ENCODE measurements around the gene EXOSC5.
"Not testable (repeated sequence)": the region's sequence is repeated elsewhere in the genome, so short reads cannot be mapped to it uniquely, and the experiment has no call there.

Gene EXOSC5

DNA sequence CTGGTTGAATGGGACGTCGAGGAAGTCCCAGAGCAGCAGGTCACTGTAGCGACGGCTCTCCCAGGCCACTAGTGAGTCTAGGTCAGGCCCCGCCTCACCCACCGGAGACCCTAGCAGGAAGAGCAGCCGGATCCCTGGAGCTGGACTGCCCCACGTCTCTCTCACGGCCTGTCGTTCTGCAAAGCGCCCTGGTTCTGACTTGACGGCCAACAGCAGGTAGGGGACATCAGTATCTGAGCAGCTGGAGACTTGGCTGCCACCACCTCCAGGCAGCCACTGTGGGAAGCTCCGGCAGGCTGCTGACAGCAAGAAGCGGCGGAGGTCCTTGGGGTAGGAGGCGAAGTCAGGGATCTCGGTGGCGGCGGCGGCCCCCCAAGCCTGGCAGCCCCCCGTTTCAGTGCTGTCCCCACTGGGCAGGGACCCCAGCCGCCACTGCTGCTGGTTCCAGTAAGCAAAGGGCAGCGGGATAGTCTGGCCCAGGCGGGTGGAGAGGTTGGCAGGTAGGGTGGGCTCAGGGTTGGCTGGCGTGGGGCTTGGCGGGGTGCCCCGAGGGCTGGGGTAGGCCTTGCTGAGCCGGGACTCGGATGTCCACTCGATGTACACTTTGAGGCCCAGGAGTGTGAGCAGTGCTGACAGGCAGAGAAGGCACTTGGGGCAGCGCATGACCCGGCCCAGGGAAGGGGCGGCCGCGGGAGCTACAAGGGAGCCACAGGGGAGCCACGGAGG, 29.1 kb upstream of the EXOSC5 start:
- no peak for DNase-seq (ENCODE audit: low read depth)

DNA sequence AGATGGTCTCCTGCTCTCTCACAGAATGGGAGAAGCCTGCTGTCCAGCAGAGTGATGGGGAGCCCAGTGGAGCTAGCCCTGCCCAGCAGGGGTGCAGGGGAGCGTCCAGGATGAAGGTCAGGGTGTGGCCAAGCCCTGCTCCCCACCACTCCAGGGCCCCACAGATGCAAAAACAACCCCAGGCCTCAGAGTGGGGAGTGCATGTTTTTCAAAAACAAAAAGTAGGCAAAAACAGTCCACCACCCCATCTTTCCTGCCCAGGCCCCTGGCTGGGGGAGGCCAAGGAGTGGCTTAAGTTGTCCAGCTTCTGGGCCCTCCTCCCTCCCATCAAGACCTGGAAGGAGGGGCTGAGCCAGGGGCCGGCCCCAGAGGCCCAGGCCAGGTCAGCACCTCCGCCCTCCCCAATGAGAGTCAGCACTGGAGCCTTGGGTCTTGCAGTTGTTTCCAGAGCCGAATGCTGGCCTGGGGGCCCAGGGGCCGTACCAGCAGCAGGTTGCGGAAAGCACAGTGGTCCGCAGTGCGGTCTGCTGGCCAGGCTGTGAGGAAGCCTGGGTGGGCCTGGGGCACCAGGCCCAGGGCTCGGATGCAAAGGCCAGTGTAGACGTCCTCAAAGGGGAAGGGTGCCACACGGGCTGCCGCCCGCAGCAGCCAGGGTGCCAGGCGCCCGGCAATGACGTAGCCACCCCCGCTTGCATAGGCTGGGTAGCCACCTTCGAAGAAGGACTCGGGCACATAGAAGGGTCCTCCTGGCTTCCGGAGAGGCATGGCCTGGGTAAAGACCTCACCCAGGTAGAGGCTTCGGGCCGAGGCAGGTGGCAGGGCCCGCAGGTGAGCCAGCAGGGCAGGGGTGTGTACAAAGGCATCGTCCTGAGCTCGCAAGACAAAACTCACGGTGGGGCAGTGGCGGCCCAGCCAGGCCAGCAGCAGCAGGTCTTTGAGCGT, 28.3 kb upstream of the EXOSC5 start:
- no peak for DNase-seq (ENCODE audit: low read depth)

DNA sequence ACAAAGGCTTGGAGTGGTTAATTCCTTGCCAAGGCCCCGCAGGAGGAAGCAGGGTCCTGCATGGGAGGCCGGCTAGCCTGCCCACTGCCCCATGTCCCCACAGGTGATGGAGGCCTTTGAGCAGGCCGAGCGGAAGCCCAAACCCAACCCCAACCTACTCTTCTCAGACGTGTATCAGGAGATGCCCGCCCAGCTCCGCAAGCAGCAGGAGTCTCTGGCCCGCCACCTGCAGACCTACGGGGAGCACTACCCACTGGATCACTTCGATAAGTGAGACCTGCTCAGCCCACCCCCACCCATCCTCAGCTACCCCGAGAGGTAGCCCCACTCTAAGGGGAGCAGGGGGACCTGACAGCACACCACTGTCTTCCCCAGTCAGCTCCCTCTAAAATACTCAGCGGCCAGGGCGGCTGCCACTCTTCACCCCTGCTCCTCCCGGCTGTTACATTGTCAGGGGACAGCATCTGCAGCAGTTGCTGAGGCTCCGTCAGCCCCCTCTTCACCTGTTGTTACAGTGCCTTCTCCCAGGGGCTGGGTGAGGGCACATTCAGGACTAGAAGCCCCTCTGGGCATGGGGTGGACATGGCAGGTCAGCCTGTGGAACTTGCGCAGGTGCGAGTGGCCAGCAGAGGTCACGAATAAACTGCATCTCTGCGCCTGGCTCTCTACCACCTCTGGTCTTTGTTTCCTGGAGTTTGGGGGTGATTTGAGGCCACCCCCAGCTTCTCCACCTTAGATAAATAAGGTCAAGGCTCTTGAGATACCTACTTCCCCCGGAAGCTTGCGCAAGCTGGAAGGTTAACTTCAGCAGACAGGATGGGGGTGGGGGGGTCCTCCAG, 27.4 kb upstream of the EXOSC5 start:
- DNase-seq (ENCODE audit: low read depth): no peak

DNA sequence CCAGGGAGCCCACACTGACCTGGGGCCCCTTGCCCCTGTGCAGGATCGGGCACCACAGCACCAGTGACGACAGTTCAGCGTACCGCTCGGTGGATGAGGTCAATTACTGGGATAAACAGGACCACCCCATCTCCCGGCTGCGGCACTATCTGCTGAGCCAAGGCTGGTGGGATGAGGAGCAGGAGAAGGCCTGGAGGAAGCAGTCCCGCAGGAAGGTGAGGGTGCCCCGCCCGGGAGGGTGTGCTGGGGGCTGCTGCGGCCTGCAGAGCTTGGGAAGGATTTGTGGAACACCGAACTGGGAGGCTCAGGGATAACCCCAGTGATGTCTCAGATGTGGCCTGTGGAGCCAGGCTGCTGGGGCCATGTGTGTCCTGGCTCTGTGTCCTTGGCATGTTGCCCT, 25.8 kb upstream of the EXOSC5 start:
- DNase-seq (ENCODE audit: low read depth): no peak

DNA sequence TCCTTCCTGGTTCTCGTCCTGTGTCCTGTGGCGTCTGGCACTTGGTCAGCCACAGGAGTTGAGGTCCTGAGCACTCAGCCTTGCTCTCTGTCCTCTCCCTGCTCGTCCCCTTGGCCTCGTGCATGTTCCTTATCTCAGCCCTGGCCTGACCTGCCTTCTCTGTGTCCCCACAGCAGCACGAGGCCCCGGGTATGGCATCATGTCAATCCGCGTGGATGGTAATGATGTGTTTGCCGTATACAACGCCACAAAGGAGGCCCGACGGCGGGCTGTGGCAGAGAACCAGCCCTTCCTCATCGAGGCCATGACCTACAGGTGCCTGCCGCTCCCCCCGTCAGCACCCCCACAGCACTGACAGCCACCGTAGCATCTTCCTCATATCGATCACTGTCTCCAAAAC, 25.3 kb upstream of the EXOSC5 start:
- DNase-seq (ENCODE audit: low read depth): no peak

DNA sequence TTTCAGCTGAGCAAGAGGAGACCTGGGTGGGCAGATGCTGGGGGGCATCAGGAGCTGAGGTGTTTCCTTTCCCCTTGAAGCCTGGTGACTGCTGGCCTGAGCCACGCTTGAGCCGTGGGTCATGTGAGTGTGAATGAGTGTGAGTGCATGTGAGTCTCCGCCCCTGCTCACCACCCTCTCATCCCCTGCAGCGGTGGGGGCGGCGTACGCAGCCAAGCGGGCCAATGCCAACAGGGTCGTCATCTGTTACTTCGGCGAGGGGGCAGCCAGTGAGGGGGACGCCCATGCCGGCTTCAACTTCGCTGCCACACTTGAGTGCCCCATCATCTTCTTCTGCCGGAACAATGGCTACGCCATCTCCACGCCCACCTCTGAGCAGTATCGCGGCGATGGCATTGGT, 24.8 kb upstream of the EXOSC5 start:
- DNase-seq (ENCODE audit: low read depth): no peak

DNA sequence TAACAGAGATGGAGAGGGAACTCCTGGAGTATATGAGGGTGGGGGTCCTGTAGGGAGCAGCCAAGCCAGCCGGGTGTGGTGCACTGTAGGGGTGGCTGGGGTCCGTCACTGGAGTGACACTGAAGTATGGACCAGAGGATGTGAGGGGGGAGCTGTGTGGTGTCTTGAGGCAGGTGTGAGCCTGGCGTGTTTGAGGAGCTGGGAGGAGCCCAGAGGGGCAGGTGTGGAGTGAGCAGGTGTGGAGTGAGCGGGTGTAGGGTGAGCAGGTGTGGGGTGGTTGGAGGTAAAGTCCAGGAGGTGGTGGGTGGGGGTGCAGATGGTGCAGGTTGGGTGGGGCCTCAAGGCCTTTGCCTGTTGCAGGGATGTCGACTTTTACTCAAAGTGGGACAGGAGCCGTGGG, 24.2 kb upstream of the EXOSC5 start:
- DNase-seq (ENCODE audit: low read depth): no peak

DNA sequence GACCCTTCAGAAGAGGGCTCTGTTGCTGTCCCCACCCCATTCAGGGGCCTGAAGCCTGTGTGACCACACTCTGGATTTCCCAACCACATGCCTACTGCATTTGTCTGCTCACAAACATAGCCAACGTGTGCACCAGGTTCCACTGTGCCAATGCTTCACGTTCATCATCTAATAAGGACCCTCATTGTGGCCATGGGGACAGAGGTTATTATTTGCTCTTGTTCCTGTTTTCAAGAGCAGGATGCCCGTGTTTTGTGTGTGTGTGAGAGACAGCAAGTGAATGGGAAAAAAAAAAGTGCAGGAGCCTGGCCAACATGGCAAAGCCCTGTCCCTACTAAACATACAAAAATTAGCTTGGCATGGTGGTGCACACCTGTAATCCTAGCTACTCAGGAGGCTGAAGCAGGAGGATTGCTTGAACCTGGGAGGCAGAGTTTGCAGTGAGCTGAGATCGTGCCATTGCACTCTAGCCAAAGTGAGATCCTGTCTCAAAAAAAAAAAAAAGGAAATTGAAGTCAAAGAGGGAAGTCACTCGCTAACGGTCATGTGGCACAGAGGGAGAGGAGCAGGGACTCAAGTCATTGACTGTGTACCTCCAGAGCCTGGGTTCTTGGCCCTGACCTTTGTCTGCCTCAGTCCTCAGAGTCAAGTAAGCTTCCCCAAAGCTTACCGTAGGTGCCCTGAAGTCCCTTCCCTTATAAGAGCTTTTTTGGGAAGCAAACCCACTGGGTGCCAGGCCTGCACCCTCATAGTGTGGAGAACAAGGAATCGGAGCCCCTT, 23.1 kb upstream of the EXOSC5 start:
- DNase-seq (ENCODE audit: low read depth): no peak

DNA sequence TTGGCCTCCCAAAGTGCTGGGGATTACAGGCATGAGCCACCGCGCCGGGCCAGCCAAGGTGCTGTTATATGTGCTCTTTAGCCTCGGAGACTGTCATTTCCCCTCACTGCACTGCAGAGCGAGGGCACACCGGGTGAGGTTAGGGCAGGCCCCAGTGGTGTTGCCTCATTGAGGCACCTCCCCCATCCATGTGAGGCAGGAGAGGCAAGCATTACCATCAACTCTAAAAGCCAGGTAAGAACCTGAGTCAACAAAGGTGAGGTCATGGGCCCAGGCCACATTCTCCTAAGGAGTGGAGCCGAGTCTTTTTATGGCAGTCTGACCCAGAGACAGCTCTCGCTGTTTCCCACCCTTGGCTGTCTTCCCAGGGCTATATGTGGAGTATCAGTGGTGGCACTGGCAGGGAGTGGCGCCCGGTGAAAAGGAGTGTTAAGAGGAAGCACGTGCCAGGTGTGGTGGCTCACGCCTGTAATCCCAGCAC, 19.1 kb upstream of the EXOSC5 start:
- no peak for DNase-seq (ENCODE audit: low read depth)

DNA sequence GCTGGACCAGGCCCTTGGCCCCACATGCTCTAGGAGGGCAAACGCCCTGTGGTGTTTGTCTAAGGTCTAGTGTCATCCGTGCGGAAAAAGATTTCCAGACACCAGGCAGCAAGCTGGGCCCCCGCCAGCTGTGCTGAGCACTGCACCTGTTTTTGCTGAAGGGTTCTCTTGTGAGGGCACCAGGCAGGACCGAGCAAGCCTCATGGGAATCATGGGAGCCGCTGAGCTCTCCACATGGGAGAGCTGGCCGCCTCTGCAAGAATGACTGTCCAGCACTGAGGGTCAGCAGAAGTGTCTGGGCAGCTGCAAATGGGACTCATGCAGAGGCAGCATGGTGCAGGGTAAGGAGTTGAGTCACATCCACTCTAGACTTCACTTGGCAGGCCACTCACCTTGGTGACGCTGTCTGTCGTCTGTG, 18.0 kb upstream of the EXOSC5 start:
- DNase-seq (ENCODE audit: low read depth): no peak

DNA sequence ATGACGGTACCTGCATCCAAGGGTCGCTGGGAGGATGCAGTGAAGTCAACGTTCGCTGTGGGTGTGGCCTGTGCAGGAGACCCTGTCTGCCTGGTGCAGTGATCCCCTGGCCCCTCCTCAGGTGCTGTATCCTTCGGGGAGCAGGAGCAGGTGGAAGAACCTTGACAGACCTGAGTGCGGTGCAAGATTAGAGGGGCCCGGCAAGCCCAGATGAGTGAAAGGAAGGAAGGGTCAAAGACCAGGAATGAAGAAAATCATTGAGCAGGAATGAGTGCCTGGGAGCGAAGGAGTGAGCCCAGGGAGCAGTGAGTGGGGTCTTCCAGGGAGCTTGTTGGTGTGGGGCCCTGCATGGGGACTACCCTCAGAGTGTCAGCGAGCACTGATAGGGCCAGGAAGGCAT, 17.3 kb upstream of the EXOSC5 start:
- DNase-seq (ENCODE audit: low read depth): no peak

DNA sequence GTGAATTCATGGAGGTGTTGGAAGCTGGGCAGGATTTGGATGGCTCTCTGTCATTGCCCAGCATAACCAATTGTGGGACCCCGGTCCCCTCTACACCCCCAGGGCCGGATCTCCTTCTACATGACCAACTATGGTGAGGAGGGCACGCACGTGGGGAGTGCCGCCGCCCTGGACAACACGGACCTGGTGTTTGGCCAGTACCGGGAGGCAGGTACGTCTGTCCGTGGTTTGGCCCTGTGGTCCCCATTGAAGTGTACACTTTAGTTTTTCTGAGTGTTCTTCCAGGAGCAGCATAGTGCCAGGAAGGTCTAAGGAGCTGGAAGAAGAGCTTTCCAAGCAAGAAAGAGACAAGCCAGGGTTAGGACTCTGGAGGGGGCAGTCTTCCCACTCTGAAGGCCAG, 16.8 kb upstream of the EXOSC5 start:
- DNase-seq (ENCODE audit: low read depth): no peak

DNA sequence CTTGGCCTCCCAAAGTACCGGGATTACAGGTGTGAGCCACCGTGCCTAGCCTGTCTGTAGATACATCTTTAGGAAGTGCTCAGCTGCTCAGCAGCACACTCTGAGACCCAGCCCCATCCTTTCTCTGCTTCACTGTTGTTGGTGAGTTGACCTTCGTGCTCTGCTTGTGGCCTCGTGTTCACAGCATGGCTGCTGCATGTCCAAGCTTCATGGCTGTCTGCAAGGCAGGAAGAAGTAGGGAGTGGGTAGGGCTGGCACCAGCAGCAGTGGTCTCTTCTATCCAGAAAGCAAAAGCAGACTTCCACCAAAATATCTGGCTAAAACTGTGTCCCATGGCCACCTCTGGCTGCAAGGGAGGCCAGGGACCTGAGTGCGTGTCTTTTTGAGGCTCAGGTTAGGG, 15.8 kb upstream of the EXOSC5 start:
- no peak for DNase-seq (ENCODE audit: low read depth)

DNA sequence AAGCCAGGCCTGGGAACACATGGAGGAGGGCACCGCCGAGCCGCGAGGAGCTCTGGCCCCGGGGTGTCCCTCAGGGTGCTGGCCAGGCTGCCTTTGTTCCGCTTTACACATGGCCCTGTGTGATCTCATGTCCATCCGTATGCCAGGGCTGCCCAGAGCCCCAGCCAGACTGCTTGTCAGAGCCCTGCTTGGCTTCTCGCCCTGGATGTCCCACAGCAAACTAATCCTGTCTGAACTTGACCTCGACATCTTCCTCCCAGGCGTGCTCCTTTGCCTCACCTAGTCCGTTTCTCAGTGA, 14.8 kb upstream of the EXOSC5 start:
- no peak for DNase-seq (ENCODE audit: low read depth)

DNA sequence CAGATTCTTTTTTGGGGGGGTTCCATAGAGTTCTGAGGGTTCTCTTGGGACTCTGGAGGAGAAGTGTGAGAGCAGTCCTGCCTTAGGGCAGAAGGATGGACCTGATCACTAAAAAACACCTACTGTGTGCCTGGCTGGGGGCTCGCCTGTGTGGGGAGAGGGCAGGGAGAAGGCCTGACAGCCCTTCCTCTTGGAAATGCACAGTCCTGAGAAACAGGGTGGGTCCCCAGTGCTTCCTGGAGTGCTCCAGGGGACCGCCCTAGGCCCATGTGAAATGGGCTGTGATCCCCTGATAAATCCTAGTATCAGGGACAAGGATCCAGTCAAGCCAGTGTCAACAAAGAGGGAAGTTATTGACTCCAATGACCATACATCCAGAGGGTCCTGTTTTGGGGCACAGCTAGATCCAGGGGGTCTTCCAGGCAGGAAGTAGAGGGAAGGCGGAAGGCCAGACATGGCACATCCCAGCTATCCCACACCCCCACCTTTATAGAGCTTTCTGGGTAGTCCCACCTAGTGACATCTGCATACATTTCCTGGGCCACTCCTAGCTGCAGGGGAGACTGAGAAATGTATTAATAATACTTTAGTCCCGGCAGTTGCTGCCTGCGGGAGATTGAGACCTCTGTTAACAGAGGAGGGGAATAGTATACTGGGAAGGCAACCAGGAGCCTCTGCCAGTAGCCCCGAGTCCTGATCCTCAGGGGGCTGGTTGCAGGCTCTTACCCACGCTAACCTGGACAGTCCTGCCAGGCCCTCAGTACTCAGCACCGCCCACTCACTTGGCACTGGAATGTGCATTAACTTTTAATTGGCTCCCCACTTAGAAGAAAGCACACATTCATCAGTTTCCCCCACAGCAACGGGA, 14.2 kb upstream of the EXOSC5 start:
- DNase-seq (ENCODE audit: low read depth): no peak

DNA sequence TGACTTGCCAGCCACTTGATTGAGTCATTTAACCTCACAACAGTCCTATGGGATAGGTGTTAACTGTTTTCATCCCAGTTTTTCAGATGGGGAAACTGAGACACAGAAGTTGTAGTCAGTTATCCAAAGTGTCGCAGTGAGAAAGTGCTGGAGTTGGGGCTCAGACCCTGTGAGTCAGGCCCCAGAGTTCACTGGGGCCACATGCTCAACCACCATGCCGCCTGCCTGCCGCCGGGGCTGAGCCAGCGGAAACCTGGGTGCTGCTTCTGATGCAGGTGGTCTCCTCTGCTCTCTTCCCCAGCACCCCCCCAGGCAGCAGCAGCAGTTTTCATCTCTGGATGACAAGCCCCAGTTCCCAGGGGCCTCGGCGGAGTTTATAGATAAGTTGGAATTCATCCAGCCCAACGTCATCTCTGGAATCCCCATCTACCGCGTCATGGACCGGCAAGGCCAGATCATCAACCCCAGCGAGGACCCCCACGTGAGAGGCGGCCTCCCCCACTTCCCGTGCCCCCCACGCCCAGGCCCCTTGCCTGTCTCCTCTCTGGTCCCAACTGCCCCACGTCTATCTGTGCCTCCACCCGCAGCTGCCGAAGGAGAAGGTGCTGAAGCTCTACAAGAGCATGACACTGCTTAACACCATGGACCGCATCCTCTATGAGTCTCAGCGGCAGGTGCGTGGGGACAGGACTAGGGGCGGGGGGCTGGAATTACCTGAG, 13.3 kb upstream of the EXOSC5 start:
- no peak for DNase-seq (ENCODE audit: low read depth)

DNA sequence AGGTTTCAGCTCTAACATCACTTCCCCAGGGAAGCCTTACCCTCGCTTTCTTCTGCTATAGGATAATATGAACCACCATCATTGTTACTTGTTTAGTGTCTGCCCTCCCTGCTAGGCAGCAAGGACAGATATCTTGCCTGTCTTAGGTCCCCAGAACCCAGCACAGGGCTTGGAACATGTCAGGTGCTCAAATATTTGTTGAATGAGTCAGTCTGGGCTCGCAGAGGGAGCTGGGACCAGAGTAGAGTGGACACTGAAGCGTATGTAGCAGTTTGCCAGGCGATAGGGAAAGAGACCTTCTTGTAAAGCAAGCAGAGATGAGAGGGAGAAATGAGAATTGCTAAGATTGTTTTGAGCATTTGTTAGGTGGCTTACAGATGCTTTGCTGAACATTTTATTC, 12.1 kb upstream of the EXOSC5 start:
- DNase-seq (ENCODE audit: low read depth): no peak

DNA sequence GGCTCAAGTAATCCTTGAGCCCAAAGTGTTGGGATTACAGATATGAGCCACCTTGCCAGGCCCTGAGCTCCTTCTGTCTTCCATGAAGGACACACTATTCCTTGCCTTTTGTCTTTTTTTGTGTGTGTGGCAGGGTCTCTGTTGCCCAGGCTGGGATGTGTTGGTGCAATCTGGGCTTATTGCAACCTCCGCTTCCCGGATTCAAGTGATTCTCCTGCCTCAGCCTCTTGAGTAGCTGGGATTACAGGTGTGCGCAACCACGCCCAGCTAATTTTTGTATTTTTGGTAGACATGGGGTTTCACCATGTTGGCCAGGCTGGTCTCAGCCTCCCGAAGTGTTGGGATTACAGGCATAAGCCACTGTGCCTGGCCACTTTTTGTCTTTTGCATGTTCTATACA, 11.7 kb upstream of the EXOSC5 start:
- DNase-seq (ENCODE audit: low read depth): not testable (repeated sequence)

DNA sequence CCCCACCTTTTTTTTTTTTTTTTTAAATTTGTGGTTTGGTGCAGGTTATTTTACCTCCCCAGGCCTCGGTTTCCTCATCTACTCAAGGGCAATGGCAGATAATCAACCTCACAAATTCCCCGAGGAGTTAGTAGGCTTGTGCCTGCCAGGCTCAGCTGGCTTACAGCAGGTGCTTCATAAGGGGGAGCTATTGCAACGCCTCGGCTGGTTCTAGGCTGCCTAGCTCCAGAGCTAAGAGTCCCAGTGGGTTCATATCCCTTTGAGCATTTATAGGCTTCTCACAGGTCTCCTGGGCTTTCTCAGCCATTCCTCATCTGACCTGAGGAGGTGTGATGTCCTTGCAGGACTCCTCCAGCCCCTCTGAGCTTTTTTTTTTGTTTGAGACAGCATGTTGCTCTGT, 11.1 kb upstream of the EXOSC5 start:
- no peak for DNase-seq (ENCODE audit: low read depth)

DNA sequence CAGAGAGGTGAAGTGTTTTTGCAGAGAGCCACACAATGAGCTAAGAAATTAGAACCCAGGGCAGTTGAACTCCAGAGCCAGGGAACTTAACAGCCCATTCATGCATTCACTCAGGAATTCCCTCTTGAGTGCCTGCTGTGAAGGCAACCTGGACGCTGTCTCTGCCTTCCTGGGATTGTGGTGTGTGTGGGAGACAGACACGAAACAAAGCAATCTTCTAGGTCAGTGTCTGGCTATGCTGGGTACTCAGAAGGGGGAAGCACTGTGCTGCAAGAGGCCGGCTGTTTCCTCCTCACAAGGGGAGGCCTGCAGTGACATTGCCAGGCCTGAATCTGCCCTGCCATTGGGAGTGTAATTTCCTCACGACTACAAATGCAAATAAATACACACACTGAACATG, 10.1 kb upstream of the EXOSC5 start:
- no peak for DNase-seq (ENCODE audit: low read depth)

Data from activated T-helper 9 cell treated with anti-CD3 and anti-CD28 coated beads, Interleukin-2, amount 50 U/mL, for 16 hours (primary cell).